Measurements from ENCODE around the gene SCUBE2.
"Not testable (repeated sequence)": the region's sequence is repeated elsewhere in the genome, so short reads cannot be mapped to it uniquely, and the experiment has no call there.

Gene SCUBE2

GRCh38 chr11:9013373-9013772 lies 78.0 kb downstream of the SCUBE2 start:
- no peaks in the 10 kb centered on the region for H3K9me2 ChIP-seq (replicated peaks; ENCODE audit: insufficient read depth, low read length)
- H3K4me2 ChIP-seq (ENCODE audit: low read depth, low read length, poor library complexity, severe bottlenecking) = no peak overlapping the region

GRCh38 chr11:9009538-9009937 lies 81.9 kb downstream of the SCUBE2 start:
- not testable (repeated sequence) for H3F3A ChIP-seq (ENCODE audit: insufficient read depth); H3K9me2 ChIP-seq (replicated peaks; ENCODE audit: insufficient read depth, low read length)

More at GRCh38 chr11:9013373-9013772, 78.0 kb downstream of the SCUBE2 start:
- Histone ChIP-seq H2AFZ (ENCODE audit: low read depth, low read length, severe bottlenecking) (no peak overlapping the region), H3K79me2 (ENCODE audit: insufficient read depth, low read length) (no peaks in the 10 kb centered on the region), H4K20me1 (ENCODE audit: low read depth, low read length) (no peaks in the 10 kb centered on the region), H3K27ac (ENCODE audit: low read depth, low read length) (no peak overlapping the region), H3K9me3 (ENCODE audit: insufficient read depth, low read length) (no peaks in the 10 kb centered on the region), H3K36me3 (ENCODE audit: low read length) (no peaks in the 10 kb centered on the region), H3K9ac (ENCODE audit: low read length) (no peak overlapping the region), H3K27me3 (ENCODE audit: low read length) (no peaks in the 10 kb centered on the region), H3K4me3 (ENCODE audit: insufficient read depth, low read length, poor library complexity, severe bottlenecking) (no peak overlapping the region), H3F3A (ENCODE audit: insufficient read depth) (no peaks in the 10 kb centered on the region)
- TF ChIP-seq CTCF (IDR thresholded peaks at IDR 0.05; ENCODE audit: insufficient read depth, low read length, poor library complexity, severe bottlenecking) = no peak
- TF ChIP-seq EZH2phosphoT487 (conservative IDR thresholded peaks at IDR 0.05; ENCODE audit: low read length) = no peak

GRCh38 chr11:9008661-9009060 lies 82.7 kb downstream of the SCUBE2 start:
- Histone ChIP-seq H3K9ac (ENCODE audit: low read length) (no peak overlapping the region), H3K79me2 (ENCODE audit: insufficient read depth, low read length) (no peaks in the 10 kb centered on the region), H2AFZ (ENCODE audit: low read depth, low read length, severe bottlenecking) (no peak overlapping the region), H3K9me3 (ENCODE audit: insufficient read depth, low read length) (no peaks in the 10 kb centered on the region), H3K27ac (ENCODE audit: low read depth, low read length) (no peak overlapping the region), H3K27me3 (ENCODE audit: low read length) (no peaks in the 10 kb centered on the region), H4K20me1 (ENCODE audit: low read depth, low read length) (no peaks in the 10 kb centered on the region), H3K9me2 (replicated peaks; ENCODE audit: insufficient read depth, low read length) (no peaks in the 10 kb centered on the region), H3K36me3 (ENCODE audit: low read length) (no peaks in the 10 kb centered on the region), H3K4me2 (ENCODE audit: low read depth, low read length, poor library complexity, severe bottlenecking) (no peak overlapping the region), H3K4me3 (ENCODE audit: insufficient read depth, low read length, poor library complexity, severe bottlenecking) (no peak overlapping the region), H3F3A (ENCODE audit: insufficient read depth) (no peaks in the 10 kb centered on the region)
- TF ChIP-seq CTCF (IDR thresholded peaks at IDR 0.05; ENCODE audit: insufficient read depth, low read length, poor library complexity, severe bottlenecking) (no peak), EZH2phosphoT487 (conservative IDR thresholded peaks at IDR 0.05; ENCODE audit: low read length) (no peak)

More at GRCh38 chr11:9009538-9009937, 81.9 kb downstream of the SCUBE2 start:
- not testable (repeated sequence) for H3K9me3 ChIP-seq (ENCODE audit: insufficient read depth, low read length); H3K4me2 ChIP-seq (ENCODE audit: low read depth, low read length, poor library complexity, severe bottlenecking); H3K79me2 ChIP-seq (ENCODE audit: insufficient read depth, low read length); H4K20me1 ChIP-seq (ENCODE audit: low read depth, low read length); H3K27ac ChIP-seq (ENCODE audit: low read depth, low read length); H3K4me3 ChIP-seq (ENCODE audit: insufficient read depth, low read length, poor library complexity, severe bottlenecking); H3K9ac ChIP-seq (ENCODE audit: low read length); H3K27me3 ChIP-seq (ENCODE audit: low read length); H3K36me3 ChIP-seq (ENCODE audit: low read length); H2AFZ ChIP-seq (ENCODE audit: low read depth, low read length, severe bottlenecking)

- no peak overlapping the region for H3K4me2 ChIP-seq (ENCODE audit: low read depth, low read length, poor library complexity, severe bottlenecking)
- no peak overlapping the region for H3K27ac ChIP-seq (ENCODE audit: low read depth, low read length)
- H2AFZ ChIP-seq (ENCODE audit: low read depth, low read length, severe bottlenecking) = no peak overlapping the region
- H3K4me3 ChIP-seq (ENCODE audit: insufficient read depth, low read length, poor library complexity, severe bottlenecking) = no peak overlapping the region
- no peaks in the 10 kb centered on the region for H3K36me3 ChIP-seq (ENCODE audit: low read length)
- no peak overlapping the region for H3K9ac ChIP-seq (ENCODE audit: low read length)
- no peaks in the 10 kb centered on the region for H4K20me1 ChIP-seq (ENCODE audit: low read depth, low read length)
- H3K27me3 ChIP-seq (ENCODE audit: low read length) = no peaks in the 10 kb centered on the region
- H3K9me2 ChIP-seq (replicated peaks; ENCODE audit: insufficient read depth, low read length) = no peaks in the 10 kb centered on the region
- H3F3A ChIP-seq (ENCODE audit: insufficient read depth) = no peaks in the 10 kb centered on the region
- no peaks in the 10 kb centered on the region for H3K79me2 ChIP-seq (ENCODE audit: insufficient read depth, low read length)
- H3K9me3 ChIP-seq (ENCODE audit: insufficient read depth, low read length) = no peaks in the 10 kb centered on the region
- TF ChIP-seq CTCF (IDR thresholded peaks at IDR 0.05; ENCODE audit: insufficient read depth, low read length, poor library complexity, severe bottlenecking) (no peak), EZH2phosphoT487 (conservative IDR thresholded peaks at IDR 0.05; ENCODE audit: low read length) (no peak)
Observed at GRCh38 chr11:9008011-9008550, 83.3 kb downstream of the SCUBE2 start.
